KMS-11 (cell line): ENCODE measurements around the gene ARFGEF2.

Experiments
- H2AFZ ChIP-seq: fragments of 200-600 bp; sonication (generic); 2 replicates; pipeline ENCODE4 v1.6.1; 2016; ENCODE audit warnings: antibody characterized with exemption, mixed run types, low read depth
- H3K27ac ChIP-seq: fragments of 200-600 bp; sonication (generic); 2 replicates; pipeline ENCODE4 v1.6.1; 2016; ENCODE audit warnings: mild to moderate bottlenecking, mixed run types
- H3K27me3 ChIP-seq: fragments of 200-600 bp; sonication (generic); 2 replicates; pipeline ENCODE4 v1.6.1; 2017; ENCODE audit warnings: mild to moderate bottlenecking, low read depth, mixed run types, moderate library complexity; ENCODE audit not compliant: insufficient read depth
- H3K36me3 ChIP-seq: fragments of 200-600 bp; sonication (generic); 2 replicates; pipeline ENCODE4 v1.6.1; 2017; ENCODE audit warnings: mild to moderate bottlenecking, mixed run types; ENCODE audit not compliant: insufficient read depth
- H3K4me1 ChIP-seq: fragments of 200-600 bp; sonication (generic); 2 replicates; pipeline ENCODE4 v1.6.1; 2016; ENCODE audit warnings: mild to moderate bottlenecking, low read depth, mixed run types; ENCODE audit not compliant: poor library complexity, severe bottlenecking
- H3K4me2 ChIP-seq: fragments of 200-600 bp; sonication (generic); 2 replicates; pipeline ENCODE4 v1.7.0; 2016; ENCODE audit warnings: mild to moderate bottlenecking, mixed run types
- H3K4me3 ChIP-seq: fragments of 200-600 bp; sonication (generic); IDR thresholded peaks from 2 replicates; pipeline ENCODE4 v1.6.1; 2017; ENCODE audit warnings: low read depth, low read length, mixed read lengths; ENCODE audit not compliant: insufficient read depth
- H3K79me2 ChIP-seq: fragments of 200-600 bp; sonication (generic); 2 replicates; pipeline ENCODE4 v1.6.1; 2016; ENCODE audit warnings: low read depth, mixed run types; ENCODE audit not compliant: insufficient read depth
- H3K9ac ChIP-seq: fragments of 200-600 bp; sonication (generic); 2 replicates; pipeline ENCODE4 v1.6.1; 2016; ENCODE audit warnings: mild to moderate bottlenecking, mixed run types
- H4K20me1 ChIP-seq: fragments of 200-600 bp; sonication (generic); 2 replicates; pipeline ENCODE4 v1.6.1; 2016; ENCODE audit warnings: mild to moderate bottlenecking, mixed run types; ENCODE audit not compliant: insufficient read depth
- TF ChIP-seq, protein P1 (sequence below): fragments of 200-600 bp; sonication (generic); conservative IDR thresholded peaks from 2 replicates; pipeline ENCODE4 v1.6.1; 2017; ENCODE audit warnings: low read depth, mild to moderate bottlenecking, antibody characterized with exemption, low read length, moderate library complexity, mixed read lengths

The ARFGEF2 gene

DNA sequence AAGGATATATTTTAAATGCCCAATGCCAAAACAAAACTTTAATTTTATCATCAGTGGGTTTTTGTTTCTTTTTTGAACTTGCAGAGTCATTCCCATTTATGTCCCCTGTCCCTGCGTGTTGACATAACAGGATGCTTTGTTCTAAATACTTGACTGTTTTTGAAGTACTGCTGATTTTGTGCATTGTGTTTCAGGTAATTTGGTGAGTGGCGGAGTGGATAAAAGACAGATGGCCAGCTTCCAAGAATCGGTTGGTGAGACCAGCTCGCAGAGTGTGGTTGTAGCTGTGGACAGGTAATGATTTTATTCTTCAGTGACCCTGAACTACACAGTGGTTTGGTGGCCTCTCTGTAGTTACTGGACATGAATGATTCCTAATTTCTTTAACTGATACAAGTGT is 74.1 kb downstream of the ARFGEF2 start:
- no peak overlapping the region for H3K4me3 ChIP-seq
- no peaks in the 10 kb centered on the region for H3K27me3 ChIP-seq
- no peak overlapping the region; the same call in 1 of the 2 replicates for H3K9ac ChIP-seq
- H2AFZ ChIP-seq: no peak overlapping the region
- H3K79me2 ChIP-seq: no peaks in the 10 kb centered on the region
- peaks cover 4% of the 10 kb centered on the region; the same call in 1 of the 2 replicates for H3K36me3 ChIP-seq
- TF ChIP-seq, protein P1, sequence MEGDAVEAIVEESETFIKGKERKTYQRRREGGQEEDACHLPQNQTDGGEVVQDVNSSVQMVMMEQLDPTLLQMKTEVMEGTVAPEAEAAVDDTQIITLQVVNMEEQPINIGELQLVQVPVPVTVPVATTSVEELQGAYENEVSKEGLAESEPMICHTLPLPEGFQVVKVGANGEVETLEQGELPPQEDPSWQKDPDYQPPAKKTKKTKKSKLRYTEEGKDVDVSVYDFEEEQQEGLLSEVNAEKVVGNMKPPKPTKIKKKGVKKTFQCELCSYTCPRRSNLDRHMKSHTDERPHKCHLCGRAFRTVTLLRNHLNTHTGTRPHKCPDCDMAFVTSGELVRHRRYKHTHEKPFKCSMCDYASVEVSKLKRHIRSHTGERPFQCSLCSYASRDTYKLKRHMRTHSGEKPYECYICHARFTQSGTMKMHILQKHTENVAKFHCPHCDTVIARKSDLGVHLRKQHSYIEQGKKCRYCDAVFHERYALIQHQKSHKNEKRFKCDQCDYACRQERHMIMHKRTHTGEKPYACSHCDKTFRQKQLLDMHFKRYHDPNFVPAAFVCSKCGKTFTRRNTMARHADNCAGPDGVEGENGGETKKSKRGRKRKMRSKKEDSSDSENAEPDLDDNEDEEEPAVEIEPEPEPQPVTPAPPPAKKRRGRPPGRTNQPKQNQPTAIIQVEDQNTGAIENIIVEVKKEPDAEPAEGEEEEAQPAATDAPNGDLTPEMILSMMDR: no peak
- peak overlapping the region; percentile 22; the same call in 1 of the 2 replicates for H3K27ac ChIP-seq
- no peaks in the 10 kb centered on the region for H3K4me1 ChIP-seq
- H4K20me1 ChIP-seq: no peaks in the 10 kb centered on the region
- no peak overlapping the region for H3K4me2 ChIP-seq

DNA sequence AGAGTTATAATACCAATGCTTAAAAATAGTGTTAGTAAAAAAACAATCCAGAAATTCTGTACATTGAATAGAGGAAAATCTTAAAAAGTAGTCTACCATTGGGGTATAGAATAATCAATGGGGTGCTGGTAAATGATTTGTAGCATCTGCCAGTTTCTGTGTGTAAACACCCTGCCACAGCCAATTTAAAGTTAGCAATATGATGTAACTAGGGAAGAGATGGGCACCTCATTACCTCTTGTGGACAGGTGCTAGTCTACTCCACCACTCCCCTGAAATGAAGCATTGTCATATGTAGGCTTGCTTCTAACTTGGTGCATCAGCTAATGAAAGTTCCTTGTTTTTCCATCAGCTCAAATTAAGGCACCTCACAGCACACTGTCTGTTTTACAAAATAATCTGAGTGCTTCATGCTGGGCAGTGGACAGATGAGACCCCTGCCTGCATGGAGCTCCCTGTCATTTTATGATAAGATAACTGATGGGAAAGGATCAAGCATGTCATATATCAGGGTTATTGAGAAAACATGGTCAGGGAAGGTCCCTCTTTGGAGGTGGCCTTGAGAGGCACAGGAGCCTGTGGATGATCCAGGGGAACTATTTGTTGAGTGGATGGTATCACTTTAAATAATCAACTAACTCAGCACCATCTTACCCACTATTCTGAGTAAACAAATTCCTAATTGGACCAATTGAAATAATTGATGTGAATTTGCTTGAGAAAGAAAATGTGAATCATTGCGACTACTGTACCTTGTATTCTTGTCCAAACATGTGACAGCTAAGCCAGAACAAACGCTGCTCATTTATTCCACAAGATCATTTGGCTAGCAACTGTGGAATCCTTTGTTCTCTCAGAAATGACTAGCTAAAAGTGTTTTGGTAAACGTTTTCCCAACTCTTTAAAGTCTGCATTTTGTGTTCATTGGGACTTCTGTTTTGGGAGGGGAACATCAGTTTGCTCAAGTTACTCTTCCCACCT is 78.7 kb downstream of the ARFGEF2 start:
- Histone ChIP-seq H3K27me3 (no peaks in the 10 kb centered on the region), H3K4me3 (no peak overlapping the region), H3K27ac (no peak overlapping the region), H2AFZ (no peak overlapping the region), H3K4me1 (no peaks in the 10 kb centered on the region), H3K79me2 (no peaks in the 10 kb centered on the region), H4K20me1 (no peaks in the 10 kb centered on the region), H3K4me2 (no peak overlapping the region), H3K9ac (no peak overlapping the region), H3K36me3 (peaks cover 4% of the 10 kb centered on the region; the same call in 1 of the 2 replicates)
- TF ChIP-seq, protein P1: no peak

DNA sequence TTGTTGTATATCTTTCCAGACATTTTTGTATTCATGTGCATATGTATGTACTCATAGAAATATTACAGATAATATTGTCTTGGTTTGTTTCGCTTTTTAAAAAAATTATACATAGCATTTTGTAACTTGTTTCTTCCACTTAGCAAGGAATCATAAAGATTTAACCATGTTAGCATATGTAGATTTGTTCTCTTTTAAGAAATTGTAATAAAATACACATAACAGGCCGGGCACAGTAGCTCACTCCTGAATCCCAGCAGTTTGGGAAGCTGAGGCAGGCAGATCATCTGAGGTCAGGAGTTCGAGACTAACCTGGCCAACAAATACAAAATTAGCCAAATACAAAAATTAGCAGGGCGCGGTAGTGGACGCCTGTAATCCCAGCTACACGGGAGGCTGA is 80.2 kb downstream of the ARFGEF2 start:
- TF ChIP-seq, protein P1: no peak
- Histone ChIP-seq H2AFZ (no peak overlapping the region), H3K4me2 (no peak overlapping the region), H3K79me2 (no peaks in the 10 kb centered on the region), H4K20me1 (no peaks in the 10 kb centered on the region), H3K4me3 (no peak overlapping the region), H3K9ac (no peak overlapping the region), H3K27ac (no peak overlapping the region), H3K36me3 (peaks cover 4% of the 10 kb centered on the region; the same call in 1 of the 2 replicates), H3K27me3 (no peaks in the 10 kb centered on the region), H3K4me1 (no peaks in the 10 kb centered on the region)

DNA sequence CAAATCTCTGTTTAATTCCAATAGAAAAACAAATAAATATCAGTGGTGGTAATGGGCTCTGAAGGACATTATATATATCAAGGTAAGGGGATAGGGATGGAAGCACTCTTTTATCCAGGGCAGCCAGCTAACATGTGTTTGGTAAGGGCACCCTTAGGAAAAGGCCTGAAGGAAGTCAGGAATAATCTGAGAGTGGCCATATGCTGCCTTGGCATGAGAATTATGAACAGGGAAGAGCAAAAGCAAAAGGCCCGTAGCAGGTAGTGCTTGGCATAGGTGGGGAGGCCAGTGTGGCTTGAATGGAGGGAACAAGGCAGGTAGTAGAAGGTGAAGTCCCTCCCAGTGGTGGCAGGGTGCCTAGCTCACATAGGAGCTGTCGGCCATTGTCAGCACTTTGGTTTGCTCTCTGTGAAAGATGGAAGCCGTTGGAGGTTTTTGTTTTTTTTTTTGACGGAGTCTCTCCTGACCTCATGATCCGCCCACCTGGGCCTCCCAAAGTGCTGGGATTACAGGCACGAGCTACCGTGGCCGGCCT is 85.0 kb downstream of the ARFGEF2 start:
- no peak overlapping the region for H3K9ac ChIP-seq
- H3K27me3 ChIP-seq: no peaks in the 10 kb centered on the region
- H4K20me1 ChIP-seq: no peaks in the 10 kb centered on the region
- H2AFZ ChIP-seq: no peak overlapping the region
- H3K36me3 ChIP-seq: no peaks in the 10 kb centered on the region; the same call in 1 of the 2 replicates
- H3K79me2 ChIP-seq: no peaks in the 10 kb centered on the region
- no peak overlapping the region for H3K4me3 ChIP-seq
- no peaks in the 10 kb centered on the region for H3K4me1 ChIP-seq
- no peak overlapping the region for H3K27ac ChIP-seq
- TF ChIP-seq, protein P1: no peak
- H3K4me2 ChIP-seq: no peak overlapping the region
